ENCODE results near the gene NCKAP5L. TPM values are rescaled to one million over a fixed set of nuclear protein-coding genes. Genes with fewer than 3 reads are reported as not detected.

The NCKAP5L gene
- total and polyA plus RNA-seq, 2 of the 8 experiments (the other 6 are each of a cell fraction or from before 2014, with no cell fraction given), result 9.4 to 27.9 TPM

DNA sequence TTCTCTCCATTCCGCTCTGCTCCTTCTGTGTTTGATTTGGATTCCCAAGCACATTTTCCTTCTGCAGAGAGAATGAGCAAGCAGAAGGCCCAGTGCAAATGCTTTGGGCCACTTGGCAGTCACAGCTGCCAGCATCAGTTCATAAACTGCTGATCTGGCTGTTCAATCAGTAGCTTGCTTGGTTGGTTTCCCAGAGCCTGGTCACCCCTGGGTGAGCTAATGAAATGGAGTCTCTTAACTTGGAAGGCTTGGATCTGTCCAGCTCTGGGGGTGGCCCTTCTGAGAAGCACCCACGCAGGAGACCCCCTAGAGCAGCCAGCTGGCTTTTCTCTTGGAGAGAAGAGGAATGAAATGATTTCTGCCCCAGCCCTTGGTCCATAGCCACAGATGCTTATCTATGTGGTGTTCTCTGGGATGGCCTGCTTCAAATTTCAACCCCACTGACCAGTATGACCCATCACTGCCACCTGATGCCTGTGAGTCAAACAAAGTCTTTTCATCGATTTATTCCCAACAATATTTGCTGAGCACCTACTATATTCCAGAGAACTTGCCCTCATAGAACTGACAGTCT lies 45.2 kb upstream of the NCKAP5L start:
- DNase-seq (ENCODE audit: low read depth in 1 of 2, low spot score in 2 of 2) (no peak), FAIRE-seq (no peak)
- Histone ChIP-seq H3K36me3 (ENCODE audit: control insufficient read depth in 2 of 4, insufficient read depth in 4 of 4, low read length in 3 of 4) (no peaks in the 10 kb centered on the region), H2BK20ac (ENCODE audit: low read length) (no peak overlapping the region), H3K4me3 (ENCODE audit: extremely low read depth in 1 of 4, insufficient read depth in 2 of 4, low read depth in 3 of 4, low read length in 4 of 4) (no peak overlapping the region), H2BK12ac (ENCODE audit: low read depth, low read length) (no peak overlapping the region), H3K56ac (replicated peaks; ENCODE audit: insufficient read length, low read depth, low read length) (no peak overlapping the region), H4K8ac (ENCODE audit: extremely low read depth, insufficient read depth, low read length) (no peak overlapping the region), H3K79me2 (ENCODE audit: control insufficient read depth in 1 of 2, insufficient read depth in 2 of 2, low read length in 2 of 2) (no peaks in the 10 kb centered on the region), H2AFZ (ENCODE audit: low read length) (no peak overlapping the region), H3K23ac (ENCODE audit: insufficient read length) (no peak overlapping the region), H3K4me2 (ENCODE audit: insufficient read depth in 1 of 2, low read depth in 2 of 2, low read length in 2 of 2) (no peak overlapping the region), H2BK120ac (replicated peaks; ENCODE audit: low read depth, low read length) (no peak overlapping the region), H4K91ac (replicated peaks; ENCODE audit: insufficient read length, low read length) (no peak overlapping the region), H3K18ac (ENCODE audit: extremely low read depth, low read length) (no peak overlapping the region), H3K23me2 (ENCODE audit: low read depth, low read length) (no peaks in the 10 kb centered on the region), H2BK15ac (ENCODE audit: low read length) (no peak overlapping the region), H3K9me3 (ENCODE audit: insufficient read depth in 2 of 2, low read depth in 1 of 2, low read length in 1 of 2) (no peaks in the 10 kb centered on the region), H3K14ac (ENCODE audit: insufficient read length) (no peak overlapping the region), H4K5ac (ENCODE audit: insufficient read length, low read depth, low read length) (no peak overlapping the region), H3K79me1 (ENCODE audit: low read depth, low read length) (no peaks in the 10 kb centered on the region), H3K4me1 (replicated peaks in 1 of 4; ENCODE audit: control insufficient read depth in 3 of 4, insufficient read depth in 4 of 4, low read length in 3 of 4) (no peaks in the 10 kb centered on the region), H4K20me1 (replicated peaks in 1 of 2; ENCODE audit: control insufficient read depth in 1 of 2, insufficient read depth in 2 of 2, low read length in 2 of 2) (peaks cover 0 to 4% of the 10 kb centered on the region in 2 experiments), H3K4ac (replicated peaks; ENCODE audit: insufficient read length, low read depth, low read length) (no peak overlapping the region), H3K9ac (replicated peaks in 1 of 4; ENCODE audit: extremely low read depth in 1 of 4, low read depth in 3 of 4, low read length in 3 of 4) (no peak overlapping the region), H2BK5ac (ENCODE audit: low read depth, low read length) (no peak overlapping the region), H3K27ac (ENCODE audit: low read depth, low read length) (no peak overlapping the region), H2AK5ac (ENCODE audit: low read depth, low read length) (no peak overlapping the region), H3K27me3 (replicated peaks in 1 of 4; ENCODE audit: control insufficient read depth in 3 of 4, extremely low read depth in 1 of 4, insufficient read depth in 3 of 4, low read length in 3 of 4) (no peaks in the 10 kb centered on the region)
- no peak for TF ChIP-seq TEAD4 (IDR thresholded peaks at IDR 0.05; ENCODE audit: low read depth, low read length)
- no peak for TF ChIP-seq TBP (IDR thresholded peaks at IDR 0.05; ENCODE audit: low read depth, low read length)
- TF ChIP-seq CREB1 (IDR thresholded peaks at IDR 0.05), result no peak
- 88% methylated on average over 3 of the region's 3 CpGs; no CpG with 5 or more reads in 1 of the 2 experiments for WGBS, 2 experiments (ENCODE audit: extremely low coverage in 1 of 2, insufficient coverage in 1 of 2, insufficient read length in 1 of 2, insufficient replicate concordance in 2 of 2, low coverage in 1 of 2, low lambda C conversion rate in 2 of 2, missing lambda C conversion rate in 1 of 2)
- ChIA-PET CTCF (ENCODE audit: partially characterized antibody) (interaction anchor here (1.1 to 10.0 kb wide), 6 partner anchors 9 to 94 kb away, joined by 3 to 137 read pairs (median 6); partner anchors contain the start of gene AQP5), POLR2A (ENCODE audit: partially characterized antibody) (interaction anchor here (0.8 to 2.2 kb wide), 2 partner anchors 8 to 14 kb away, joined by 3 to 8 read pairs; no protein-coding TSS in a partner anchor)

Data from H1 (cell line).